Astrocyte (in vitro differentiated cells and primary cell): ENCODE measurements around the gene NDUFAF5.

Experiments
- CTCF ChIP-seq: IDR thresholded peaks from 2 replicates; pipeline ENCODE4 v1.5.1; 2011; ENCODE audit warnings: low read depth, mild to moderate bottlenecking, inconsistent platforms, low read length, moderate library complexity; ENCODE audit not compliant: insufficient read depth
- EZH2 ChIP-seq: IDR thresholded peaks from 2 replicates; pipeline ENCODE4 v1.6.1; 2012; ENCODE audit warnings: mild to moderate bottlenecking, low read length, inconsistent platforms; ENCODE audit not compliant: insufficient read depth

- TF ChIP-seq CTCF: no peak
- no peak for TF ChIP-seq EZH2
Observed at GRCh38 chr20:13756551-13756950, 28.3 kb upstream of the NDUFAF5 start.
